ENCODE measurements around the gene GLYATL2. TPM values are rescaled to one million over a fixed set of nuclear protein-coding genes. Genes with fewer than 3 reads are reported as not detected.

The GLYATL2 gene
- total RNA-seq, 1 experiment from 2014 or later, result not detected

GRCh38 chr11:58784995-58785394, 59.5 kb downstream of the GLYATL2 start:
- ChIA-PET CTCF (no interaction called here), POLR2A (no interaction called here)
- ATAC-seq (no peak), DNase-seq (ENCODE audit: low read depth, low spot score) (no peak)
- no TSS peak for BruUV-seq (replicated peaks)
- intact Hi-C loops (cut with micrococcal nuclease; ENCODE audit: unreplicated experiment), result no loop called here
- H3K4me3 ChIP-seq (ENCODE audit: low read depth in 2 of 2, low read length in 2 of 2), result no peak overlapping the region
- TF ChIP-seq CTCF (IDR thresholded peaks at IDR 0.05) (no peak), TCF7L2 (IDR thresholded peaks at IDR 0.05; ENCODE audit: low read depth, low read length) (no peak), POLR2AphosphoS5 (IDR thresholded peaks at IDR 0.05; ENCODE audit: low read depth, low read length) (no peak), REST (IDR thresholded peaks at IDR 0.05; ENCODE audit: insufficient read depth in 1 of 2, low read depth in 2 of 2, low read length in 1 of 2) (no peak), SIN3A (IDR thresholded peaks at IDR 0.05; ENCODE audit: borderline replicate concordance, insufficient read depth, low read depth, low read length) (no peak)
- H3K4me1 ChIP-seq (ENCODE audit: control insufficient read depth, insufficient read depth, low read length), result no peaks in the 10 kb centered on the region
- H3K27me3 ChIP-seq (ENCODE audit: control insufficient read depth, insufficient read depth, low read length), result no peaks in the 10 kb centered on the region
- in situ Hi-C loops (cut with HindIII; ENCODE audit: low pct_unique_long_range_greater_than_20kb, low sequenced_read_pairs), result no loop called here
- no peaks in the 10 kb centered on the region for H3K36me3 ChIP-seq (ENCODE audit: control insufficient read depth, insufficient read depth, low read length)
- H3K9me3 ChIP-seq (ENCODE audit: control insufficient read depth, insufficient read depth, low read depth, low read length), result no peaks in the 10 kb centered on the region
- H3K27ac ChIP-seq (ENCODE audit: low read length), result no peak overlapping the region

Other genes starting within 250 kb of the GLYATL2 start
- 3.0 TPM for gene CNTF, start 222.0 kb downstream of the GLYATL2 start, total RNA-seq (2021; ENCODE audit: unreplicated experiment)
- not detected for gene GLYAT, start 112.8 kb downstream of the GLYATL2 start, total RNA-seq (2021; ENCODE audit: unreplicated experiment)
- gene GLYATL1, start 94.8 kb upstream of the GLYATL2 start, total RNA-seq (2021; ENCODE audit: unreplicated experiment), result not detected
- not detected for gene GLYATL1B, start 241.6 kb upstream of the GLYATL2 start, total RNA-seq (2021; ENCODE audit: unreplicated experiment)